GM12878 (cell line): ENCODE measurements around the gene NKAIN2. TPM values are rescaled to one million over a fixed set of nuclear protein-coding genes. Genes with fewer than 3 reads are reported as not detected.

Experiments
- ATAC-seq: fragments of 200-7000 bp; cut with Tn5 transposase; 3 replicates; pipeline ENCODE4 v1.9.1; 2020; ENCODE audit warnings: mild to moderate bottlenecking, moderate library complexity
- BruUV-seq: library from RNA; stranded (reverse); fragments of 400-500 nt; replicated peaks from 2 replicates; lab custom pipeline; 2021; lab: Mats Ljungman, UMichigan
- CTCF ChIA-PET: fragments of 300-600 bp; sonication (Branson Sonifier 250); formaldehyde crosslinking; extraction: SDS; loops from one replicate; lab custom pipeline; 2021; ENCODE audit warnings: inconsistent platforms; lab: Yijun Ruan, JAX
- POLR2A ChIA-PET: fragments of 350-600 bp; formaldehyde crosslinking; extraction: SDS; loops from one replicate; lab custom pipeline; 2021; ENCODE audit warnings: inconsistent platforms; lab: Charles Lee
- RAD21 ChIA-PET: fragments of 300-600 bp; sonication (Branson Sonifier 250); formaldehyde crosslinking; loops from one replicate; lab custom pipeline; 2023; ENCODE audit warnings: antibody characterized with exemption; ENCODE audit not compliant: unreplicated experiment; lab: Charles Lee
- SMC1A ChIA-PET: fragments of 300-600 bp; sonication (Branson Sonifier 250); formaldehyde crosslinking; loops from one replicate; lab custom pipeline; 2023; ENCODE audit not compliant: unreplicated experiment, uncharacterized antibody; lab: Charles Lee
- DNase-seq: peaks from one replicate; pipeline ENCODE4 v3.0.0-alpha.2; 2011; ENCODE audit warnings: low read depth, low spot score
- FAIRE-seq: peaks from 3 replicates; lab custom pipeline; 2011; peaks lifted over from hg19 to GRCh38; lab: Jason Lieb, UNC
- H2AFZ ChIP-seq: 2 replicates; pipeline ENCODE4 v1.6.0; 2011; ENCODE audit warnings: low read depth, low read length, control low read depth; ENCODE audit not compliant: control insufficient read depth
- H3K27ac ChIP-seq: 2 replicates; pipeline ENCODE4 v1.5.1; 2011; ENCODE audit warnings: control low read depth; ENCODE audit not compliant: control insufficient read depth, insufficient read depth
- H3K27me3 ChIP-seq, 2 experiments: replicated peaks in 1 of 2; 2 replicates each; pipeline versions ENCODE4 v1.6.0 to v1.6.1; 2011; ENCODE audit warnings: low read length in 1 of 2; ENCODE audit not compliant: control insufficient read depth in 2 of 2, insufficient read depth in 2 of 2
- H3K36me3 ChIP-seq, 2 experiments: 2 replicates each; pipeline ENCODE4 v1.5.1; 2011; ENCODE audit warnings: low read length in 1 of 2; ENCODE audit not compliant: control insufficient read depth in 2 of 2, insufficient read depth in 2 of 2
- H3K4me1 ChIP-seq: 2 replicates; pipeline ENCODE4 v1.6.1; 2011; ENCODE audit warnings: mild to moderate bottlenecking, low read length, moderate library complexity, mixed read lengths; ENCODE audit not compliant: control insufficient read depth, insufficient read depth
- H3K4me2 ChIP-seq: 2 replicates; pipeline ENCODE4 v1.6.0; 2011; ENCODE audit warnings: control low read depth; ENCODE audit not compliant: control insufficient read depth, insufficient read depth
- H3K4me3 ChIP-seq: fragments of 200-600 bp; sonication (generic); 2 replicates; pipeline ENCODE4 v1.5.1; 2016
- H3K79me2 ChIP-seq: 2 replicates; pipeline ENCODE4 v1.6.0; 2011; ENCODE audit warnings: low read length; ENCODE audit not compliant: control insufficient read depth, insufficient read depth
- H3K9ac ChIP-seq: 2 replicates; pipeline ENCODE4 v1.8.0; 2011; ENCODE audit warnings: low read length, control low read depth, mixed read lengths; ENCODE audit not compliant: control insufficient read depth, insufficient read depth
- H3K9me3 ChIP-seq: replicated peaks from 3 replicates; pipeline ENCODE4 v1.5.1; 2011; ENCODE audit warnings: mild to moderate bottlenecking, low read length; ENCODE audit not compliant: control insufficient read depth, insufficient read depth
- H4K20me1 ChIP-seq: 2 replicates; pipeline ENCODE4 v1.6.0; 2011; ENCODE audit not compliant: control insufficient read depth, insufficient read depth
- ATF7 ChIP-seq: fragments of 450-650 bp; IDR thresholded peaks from 2 replicates; pipeline ENCODE4 v1.6.1; 2016; ENCODE audit warnings: low read depth, mild to moderate bottlenecking
- CEBPZ ChIP-seq: fragments of 150-350 bp; IDR thresholded peaks from 2 replicates; pipeline ENCODE4 v1.6.1; 2016; ENCODE audit warnings: low read depth, low read length
- E2F4 ChIP-seq: IDR thresholded peaks from 2 replicates; pipeline ENCODE4 v1.6.1; 2012; ENCODE audit warnings: low read depth, low read length, improper control_type of control experiment
- E2F8 ChIP-seq: fragments of 450-650 bp; IDR thresholded peaks from 2 replicates; pipeline ENCODE4 v1.6.1; 2018; ENCODE audit warnings: mild to moderate bottlenecking, low read depth, moderate library complexity; ENCODE audit not compliant: partially characterized antibody
- HSF1 ChIP-seq: fragments of 150-350 bp; IDR thresholded peaks from 2 replicates; pipeline ENCODE4 v1.6.1; 2014; ENCODE audit warnings: mild to moderate bottlenecking, low read depth, low read length
- MTA2 ChIP-seq: fragments of 450-650 bp; IDR thresholded peaks from 2 replicates; pipeline ENCODE4 v1.6.1; 2016; ENCODE audit warnings: low read depth, mild to moderate bottlenecking, moderate library complexity
- WGBS: methylation state at CpG from one replicate; pipeline ENCODE4 v1.1.6; 2016; ENCODE audit warnings: low lambda C conversion rate; ENCODE audit not compliant: insufficient replicate concordance, insufficient coverage; ENCODE audit errors: missing lambda C conversion rate; 5-methylcytosine and 5-hydroxymethylcytosine counted together
- in situ Hi-C: fragments of 300-500 bp; cut with MboI; formaldehyde crosslinking; loops from 9 replicates; pipeline ENCODE4 v1.14.3; 2018; ENCODE audit warnings: mixed read lengths
- intact Hi-C: fragments of 100-400 bp; cut with micrococcal nuclease; formaldehyde crosslinking; loops from one replicate; pipeline ENCODE4 v1.14.2; 2022; ENCODE audit not compliant: unreplicated experiment
- polyA plus RNA-seq, 11 experiments: library from polyadenylated mRNA; depleted of rRNA in 4 of 11; unstranded in 6 of 11; stranded (reverse) in 5 of 11; fragments of >200 nt; fragmentation: Nextera tagmentation in 4 of 11; fragmentation: Illumina TruSeq in 1 of 11; extraction: Ambion mirVana in 4 of 11; extraction: Trizol in 1 of 11; gene quantifications; 1 replicate in 1 of 11; 2 replicates in 10 of 11; pipeline versions ENCODE4 v1.2.1 to v1.2.3, GENCODE V29; 2011 to 2016; ENCODE audit warnings: inconsistent platforms in 2 of 11, missing spikeins in 2 of 11, low read depth in 1 of 11
- total RNA-seq, 4 experiments: library from RNA; depleted of rRNA in 3 of 4; stranded (reverse); fragments of >200 nt in 3 of 4; fragmentation: Illumina TruSeq in 1 of 4; extraction: Trizol in 1 of 4; gene quantifications; 2 replicates each; pipeline versions ENCODE4 v1.2.1 to v1.2.3, GENCODE V29; 2013 to 2021

NKAIN2 gene
- total and polyA plus RNA-seq, 10 of the 15 experiments (the other 5 are each of a cell fraction or from before 2014, with no cell fraction given): not detected

- TF ChIP-seq CEBPZ (no peak), E2F4 (no peak)
Observed at GRCh38 chr6:123763904-123764303, 39.8 kb upstream of the NKAIN2 start (continued).

- POLR2A ChIA-PET: no interaction called here
- no peak for FAIRE-seq
- H3K79me2 ChIP-seq: no peaks in the 10 kb centered on the region
- ATAC-seq: no peak
- H3K27me3 ChIP-seq: no peaks in the 10 kb centered on the region
- no peaks in the 10 kb centered on the region for H3K36me3 ChIP-seq
- RAD21 ChIA-PET: no interaction called here
- in situ Hi-C loops: no loop called here
- intact Hi-C loops: no loop called here
- no peaks in the 10 kb centered on the region for H4K20me1 ChIP-seq
- no peak overlapping the region for H3K27ac ChIP-seq
- no peak overlapping the region for H2AFZ ChIP-seq
- BruUV-seq: no TSS peak
- TF ChIP-seq HSF1: no peak
- TF ChIP-seq E2F8: no peak
- peak; percentile 36; the same call in 1 of the 2 replicates for TF ChIP-seq MTA2
- TF ChIP-seq ATF7: peak; percentile 64; the same call in 1 of the 2 replicates
- no peak overlapping the region for H3K4me2 ChIP-seq
- CTCF ChIA-PET: no interaction called here
- 43% methylated on average over 2 of the region's 2 CpGs for WGBS
- no peak overlapping the region for H3K9ac ChIP-seq
- H3K9me3 ChIP-seq: no peaks in the 10 kb centered on the region
- no peak for DNase-seq
- peaks cover 5% of the 10 kb centered on the region for H3K4me1 ChIP-seq
- SMC1A ChIA-PET: no interaction called here
- H3K4me3 ChIP-seq: no peak overlapping the region
Observed at GRCh38 chr6:123764722-123765121, 38.9 kb upstream of the NKAIN2 start.
